HG03378 (cell line): ENCODE measurements around the gene RAMAC.
"Not testable (repeated sequence)": the region's sequence is repeated elsewhere in the genome, so short reads cannot be mapped to it uniquely, and the experiment has no call there.

Source experiments
- ATAC-seq: cut with Tn5 transposase; IDR thresholded peaks from one replicate; pipeline ENCODE4 v1.9.1; 2021; ENCODE audit warnings: mild to moderate bottlenecking, moderate library complexity; ENCODE audit not compliant: unreplicated experiment

RAMAC gene

DNA sequence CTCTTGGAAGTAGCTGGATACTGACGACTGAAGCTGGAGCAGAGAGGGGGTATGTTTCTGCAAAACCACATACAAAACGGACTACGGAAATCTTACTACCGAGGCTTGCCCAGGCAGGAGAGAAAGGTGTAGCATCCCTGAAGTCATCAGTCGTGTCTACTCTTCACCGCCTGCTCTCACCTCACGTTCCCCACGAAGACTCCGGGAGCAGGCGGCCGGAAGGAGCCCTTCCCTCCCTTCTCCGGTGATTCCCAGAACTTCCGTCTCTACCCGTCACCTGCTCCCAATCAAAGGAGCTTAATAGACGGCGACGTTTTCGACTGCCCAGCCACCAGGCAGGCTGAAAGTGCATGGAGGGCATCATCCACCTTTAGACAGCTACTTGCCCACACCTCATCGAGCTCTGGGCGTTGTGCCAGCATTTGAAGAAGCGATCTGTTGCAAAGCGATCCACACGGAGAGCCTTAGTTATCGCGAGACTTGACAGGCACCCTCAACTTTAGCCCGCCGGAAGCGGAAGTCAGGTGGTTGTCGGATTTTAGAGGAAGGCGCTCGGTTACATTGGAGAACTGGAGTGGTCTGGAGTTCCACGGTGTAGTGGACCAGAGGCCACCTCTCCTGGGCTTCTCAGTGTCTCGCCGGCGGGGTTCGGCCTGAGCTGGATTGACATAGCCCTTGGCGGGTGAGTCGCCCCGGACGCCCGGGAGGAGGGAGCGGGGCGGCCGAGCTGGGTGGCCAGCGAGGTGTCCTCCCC lies at the start of gene RAMAC:
Gene RAMAC (plus strand): TSS at position 523 of the 754 bp plus-strand sequence. CDS start 2,809 bp downstream, outside the sequence.
- peak; percentile 92 for ATAC-seq

DNA sequence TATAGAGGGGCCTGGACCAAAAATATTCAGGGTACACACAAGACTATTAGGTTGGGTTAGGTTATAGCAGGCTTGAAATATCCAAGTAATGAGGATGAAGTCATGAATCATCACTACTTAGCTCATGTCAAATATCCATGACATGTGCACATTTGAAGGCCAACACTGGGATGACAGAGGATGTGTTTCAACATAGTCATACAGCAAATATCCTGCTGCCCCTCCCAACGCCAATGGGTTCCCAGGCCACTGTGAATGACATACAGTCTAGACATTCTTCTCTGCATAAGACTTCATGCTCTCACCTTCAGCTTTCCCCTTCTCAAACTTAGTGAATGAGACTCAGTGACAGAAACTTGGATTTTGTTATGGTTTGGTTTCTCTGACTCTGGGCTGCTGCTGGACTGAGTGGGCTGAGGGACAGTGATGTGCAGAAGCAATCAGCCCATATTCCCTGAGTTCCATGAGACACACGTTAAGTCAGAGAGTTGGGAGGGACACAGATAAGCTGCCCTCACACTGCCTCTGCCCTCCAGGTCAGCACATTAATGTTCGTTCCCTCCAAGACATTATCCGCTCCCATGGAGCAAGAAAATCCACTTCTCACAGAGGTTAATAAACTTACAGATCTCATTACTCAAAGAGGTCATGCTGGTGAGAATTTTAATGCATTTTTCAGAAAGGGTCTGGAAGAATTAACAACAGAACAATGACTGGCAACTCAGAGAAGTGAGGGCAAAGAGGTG lies 48.9 kb upstream of the RAMAC start:
- no peak for ATAC-seq

DNA sequence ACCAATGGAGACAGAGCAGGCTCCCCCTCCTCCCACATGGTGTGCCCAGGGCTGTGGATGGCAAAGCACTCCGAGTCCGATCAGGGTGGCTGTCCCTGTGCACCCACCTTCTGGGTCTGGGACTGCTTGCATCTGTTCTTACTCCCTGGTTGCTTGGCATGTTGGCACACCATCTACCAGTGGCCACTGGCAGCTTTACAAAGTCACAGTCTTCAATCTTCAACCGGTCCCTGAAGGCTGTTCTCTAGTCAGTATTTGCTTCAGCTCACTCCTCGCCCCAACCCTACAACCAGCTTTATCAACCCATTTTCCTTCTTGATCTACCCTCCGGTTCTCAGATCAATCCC lies 48.3 kb upstream of the RAMAC start:
- ATAC-seq, result no peak

DNA sequence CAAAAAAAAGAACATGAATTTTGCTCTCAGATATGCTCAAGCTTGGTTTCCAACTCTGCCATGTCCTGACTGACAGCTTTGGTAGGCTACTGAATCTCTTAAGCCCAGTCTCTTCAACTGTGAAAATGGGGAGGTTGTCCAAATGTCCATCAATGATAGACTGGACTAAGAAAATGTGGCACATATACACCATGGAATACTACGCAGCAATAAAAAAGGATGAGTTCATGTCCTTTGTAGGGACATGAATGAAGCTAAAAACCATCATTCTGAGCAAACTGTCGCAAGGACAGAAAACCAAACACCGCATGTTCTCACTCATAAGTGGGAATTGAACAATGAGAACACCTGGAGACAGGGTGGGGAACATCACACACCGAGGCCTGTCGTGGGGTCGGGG lies 46.3 kb upstream of the RAMAC start:
- ATAC-seq, result not testable (repeated sequence)

DNA sequence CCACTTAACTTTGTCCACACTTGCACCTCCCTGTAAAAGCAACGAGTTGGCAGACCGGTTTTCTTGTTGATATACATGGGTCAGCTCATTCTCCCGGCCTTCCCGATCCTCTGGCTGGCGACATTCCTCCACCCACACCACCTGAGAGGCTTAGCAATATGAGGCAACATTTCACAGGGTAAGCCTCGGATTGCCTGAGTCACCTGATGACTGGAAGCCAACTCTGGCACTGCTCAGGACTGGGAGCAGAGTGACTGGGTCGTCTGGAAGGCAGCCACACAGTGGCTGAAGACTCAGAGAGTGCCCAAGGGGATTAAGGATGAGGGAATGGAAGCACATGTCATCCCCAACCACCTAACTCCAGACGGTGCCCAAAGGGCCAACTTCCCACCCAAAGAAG lies 43.3 kb upstream of the RAMAC start:
- ATAC-seq, result no peak

DNA sequence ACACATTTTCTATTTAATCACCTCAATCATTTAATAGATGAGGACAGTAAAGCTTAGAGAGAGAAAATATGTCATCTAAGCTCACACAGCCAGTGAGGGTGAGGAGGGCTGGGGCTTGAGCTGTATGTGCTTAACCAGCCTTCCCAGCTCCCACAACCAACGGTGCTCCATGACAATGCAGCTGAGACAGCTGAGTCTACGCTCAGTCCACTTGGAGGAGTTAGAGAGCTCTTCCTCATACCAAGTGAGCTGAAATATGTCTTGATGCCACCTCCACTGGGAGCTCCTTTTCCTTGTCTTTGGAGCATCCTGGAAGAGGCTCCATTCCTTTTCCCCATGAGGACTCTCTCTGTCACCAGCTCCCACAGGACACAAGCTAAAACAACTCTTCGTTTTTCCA lies 42.8 kb upstream of the RAMAC start:
- no peak for ATAC-seq

DNA sequence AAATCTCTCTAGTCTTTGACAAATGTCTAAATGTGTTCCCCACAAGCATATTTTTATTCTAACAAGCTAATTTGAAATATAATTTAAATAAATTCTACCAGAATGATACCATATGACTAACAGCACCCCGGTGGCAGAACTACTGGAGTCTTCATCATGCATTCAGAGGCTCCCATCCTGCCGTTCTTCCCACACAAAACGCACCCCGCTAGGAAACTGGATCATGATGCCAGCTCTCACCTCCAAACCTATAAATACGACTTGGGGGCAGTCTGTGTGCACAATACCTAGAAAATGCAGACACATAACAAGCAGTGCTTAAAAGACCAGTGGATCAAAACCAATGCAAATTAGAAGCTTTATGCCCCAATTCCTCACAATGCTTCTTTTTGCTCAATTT lies 42.0 kb upstream of the RAMAC start:
- no peak for ATAC-seq

DNA sequence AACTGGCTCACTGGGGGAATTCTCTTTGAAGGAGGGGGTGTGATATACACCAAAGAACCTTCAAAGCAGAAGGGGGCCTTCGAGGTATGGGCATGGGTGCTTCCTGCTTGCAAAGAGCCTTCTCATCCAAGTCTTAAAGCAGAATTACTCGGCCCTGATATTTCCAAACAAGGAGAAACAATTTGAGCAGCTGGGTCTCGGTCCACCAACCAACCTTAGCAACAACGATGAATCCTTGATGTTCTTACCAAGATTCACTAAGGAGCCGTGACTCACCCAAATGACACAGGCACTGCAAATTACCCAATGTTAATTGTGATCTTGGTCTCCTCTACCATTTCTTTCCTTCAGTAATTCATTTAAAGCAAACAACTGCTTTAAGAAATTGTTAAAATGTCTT lies 41.2 kb upstream of the RAMAC start:
- ATAC-seq, result no peak

DNA sequence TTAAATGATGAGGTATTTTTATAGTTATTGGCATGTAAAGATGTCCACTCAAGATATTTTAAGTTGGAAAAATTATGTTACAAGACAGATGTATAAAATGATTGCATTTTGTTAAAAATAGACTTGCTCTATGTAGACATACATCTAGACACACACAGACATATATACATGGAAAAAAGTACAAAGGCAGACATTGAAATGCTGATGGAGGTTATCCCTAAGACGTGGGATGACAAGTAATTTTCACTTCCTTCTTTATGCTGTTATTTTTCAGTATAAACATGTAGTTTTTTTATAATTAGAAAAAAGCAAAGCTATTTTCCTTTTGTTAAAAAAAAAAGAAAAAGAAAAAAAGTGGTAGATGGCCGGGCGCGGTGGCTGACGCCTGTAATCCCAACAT lies 40.7 kb upstream of the RAMAC start:
- ATAC-seq, result no peak

DNA sequence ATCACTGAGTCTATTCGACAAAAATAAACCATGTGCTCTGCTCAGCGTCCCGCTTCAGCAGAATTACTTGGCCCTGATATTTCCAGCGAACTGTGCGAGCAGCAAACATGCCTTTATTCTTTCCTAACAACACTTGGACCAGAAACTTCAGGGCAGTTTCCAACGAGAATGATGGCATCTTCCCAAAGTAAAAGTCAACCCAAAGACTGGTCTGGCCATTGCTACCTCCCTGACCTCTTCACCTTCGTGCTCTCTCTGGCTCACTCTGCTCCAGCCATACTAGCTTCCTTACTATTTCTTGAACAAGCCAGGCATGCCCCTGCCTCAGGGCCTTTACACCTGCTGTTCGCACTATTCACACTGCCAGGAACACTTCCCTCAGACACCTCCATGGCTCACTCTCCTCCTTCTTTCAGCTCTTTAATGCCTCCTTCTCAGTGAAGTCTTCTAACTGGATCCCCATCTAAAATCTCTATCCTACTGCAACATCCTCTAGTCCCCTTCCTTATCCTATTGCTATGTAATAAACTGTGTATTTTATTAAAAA lies 39.8 kb upstream of the RAMAC start:
- ATAC-seq, result no peak

DNA sequence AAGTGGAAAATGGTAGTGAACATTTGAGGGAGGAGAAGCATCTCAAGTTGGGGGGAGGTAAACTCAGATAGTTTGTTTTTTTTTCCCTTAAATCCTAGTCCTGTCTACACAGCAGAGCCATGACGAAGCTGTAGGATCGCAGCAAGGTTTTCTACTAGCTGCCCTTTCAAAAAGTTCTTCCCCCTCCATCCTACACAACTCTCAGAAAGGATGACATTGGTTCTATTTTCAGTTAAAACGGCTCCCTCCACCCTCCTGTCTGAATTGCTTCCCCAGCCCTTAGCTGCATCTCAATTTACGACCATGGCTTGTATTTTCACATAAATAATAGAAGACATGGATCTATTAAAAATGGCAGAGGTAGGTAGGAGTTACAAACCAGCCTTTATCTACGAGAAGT lies 35.7 kb upstream of the RAMAC start:
- ATAC-seq, result peak; percentile 16

DNA sequence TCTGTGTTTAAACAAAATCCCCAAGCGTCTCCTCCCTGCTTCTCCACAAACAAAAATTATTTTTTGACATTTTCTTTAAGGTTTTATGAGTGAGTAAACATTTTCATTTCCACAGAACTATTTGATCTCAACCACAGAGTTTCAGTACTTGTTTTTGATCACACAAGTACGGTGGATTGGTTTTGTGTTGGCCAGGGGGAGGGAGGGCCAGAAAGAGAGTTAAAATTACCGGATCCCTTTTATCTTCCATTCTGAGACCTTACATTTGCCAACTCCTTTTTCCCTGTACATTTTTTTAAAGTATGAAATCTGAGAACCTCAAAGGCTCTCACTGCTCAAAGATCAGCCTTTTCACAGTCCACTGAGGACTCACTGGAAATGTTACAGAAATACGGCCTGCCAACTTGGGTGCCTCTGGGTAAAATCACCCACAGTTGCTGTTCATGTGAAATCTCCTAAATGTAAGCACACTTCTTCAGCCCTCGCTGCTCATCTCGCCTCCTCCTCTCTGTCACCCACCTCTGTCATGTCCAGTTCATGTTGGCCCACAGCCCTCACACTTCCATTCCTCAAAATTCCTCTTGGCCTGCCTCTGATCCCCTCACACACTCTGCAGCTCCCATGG lies 35.2 kb upstream of the RAMAC start:
- ATAC-seq, result peak; percentile 60

DNA sequence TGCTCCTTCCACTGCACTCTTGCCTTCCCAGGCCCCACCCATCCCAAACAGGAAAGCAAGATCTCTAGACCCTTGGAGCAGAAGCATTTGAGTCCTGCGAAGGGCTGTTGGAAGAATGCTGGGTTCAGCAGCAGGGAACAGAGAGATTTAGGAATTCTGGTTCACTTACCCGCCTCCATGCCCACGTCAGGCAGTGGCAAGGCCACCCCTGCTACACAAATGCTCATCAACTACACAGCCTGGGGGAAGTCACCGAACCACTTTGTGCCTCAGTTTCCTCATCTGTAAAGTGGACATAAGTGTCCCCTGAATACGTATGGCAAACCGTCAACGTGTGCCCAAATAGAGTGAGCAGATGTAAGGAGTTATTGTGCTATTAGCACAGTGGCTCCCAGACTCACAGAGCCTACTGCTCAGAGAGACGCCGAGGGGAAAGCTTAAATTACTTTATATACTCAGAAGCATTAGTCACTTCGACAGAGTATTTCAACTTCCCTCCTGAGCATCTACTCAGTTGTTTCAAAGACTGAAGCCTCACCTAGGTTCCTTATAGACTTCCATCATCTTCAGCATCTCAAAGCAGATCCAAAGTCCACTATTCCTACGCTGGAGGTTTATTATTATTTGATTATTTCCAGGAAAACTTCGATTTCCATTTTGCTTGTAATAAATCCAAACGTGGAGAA lies 34.4 kb upstream of the RAMAC start:
- ATAC-seq, result no peak

DNA sequence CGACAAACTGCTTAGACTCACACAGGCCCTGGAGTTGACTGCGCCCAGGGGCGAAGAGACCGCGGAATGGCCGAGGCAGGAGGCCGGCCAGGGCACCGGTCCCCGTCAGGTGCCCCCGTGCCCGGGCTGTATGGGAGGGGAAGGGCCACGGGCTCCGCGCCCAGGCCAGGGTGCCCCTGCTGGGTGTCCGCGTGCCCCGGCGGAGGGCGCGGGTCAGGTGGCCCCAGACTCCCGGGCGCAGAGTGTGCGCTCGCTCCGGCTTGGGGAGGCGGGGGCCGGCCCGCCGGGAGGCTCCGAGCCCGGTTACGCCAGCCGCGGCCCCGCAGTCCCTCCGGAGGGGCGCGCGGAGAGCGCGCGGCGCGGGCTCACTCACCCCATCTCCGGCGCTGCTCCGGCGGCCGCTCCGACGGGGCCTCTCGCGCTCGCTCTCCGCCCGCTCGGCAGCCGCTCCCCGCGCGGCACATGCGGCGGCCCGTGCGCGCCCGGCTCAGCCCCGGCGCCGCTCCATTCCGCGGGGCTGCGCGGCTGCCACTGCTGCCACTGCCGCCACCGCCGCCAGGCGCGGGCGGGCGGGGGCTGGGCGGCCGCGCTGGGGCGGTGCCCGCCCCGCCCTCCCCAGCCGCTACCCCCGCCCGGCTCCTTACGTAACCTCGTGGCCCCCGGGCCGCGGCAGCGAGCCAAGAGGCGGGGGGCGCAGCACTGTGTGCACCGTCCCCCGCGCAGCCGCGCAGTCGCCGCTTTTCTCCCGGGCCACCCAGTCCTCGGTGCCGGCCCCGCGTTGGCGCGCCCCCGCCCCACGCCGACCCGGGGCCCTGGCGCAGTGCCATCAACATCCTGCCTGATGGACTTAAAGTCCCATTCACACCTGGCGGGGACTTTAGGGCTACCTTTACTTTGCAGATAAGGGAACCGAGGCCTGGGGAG lies 33.6 kb upstream of the RAMAC start, which contains the start of gene HOMER2:
Gene HOMER2 (minus strand): TSS at position 563 of the 924 bp plus-strand sequence. CDS start 185 bp downstream, at position 378.
- no peak for ATAC-seq

DNA sequence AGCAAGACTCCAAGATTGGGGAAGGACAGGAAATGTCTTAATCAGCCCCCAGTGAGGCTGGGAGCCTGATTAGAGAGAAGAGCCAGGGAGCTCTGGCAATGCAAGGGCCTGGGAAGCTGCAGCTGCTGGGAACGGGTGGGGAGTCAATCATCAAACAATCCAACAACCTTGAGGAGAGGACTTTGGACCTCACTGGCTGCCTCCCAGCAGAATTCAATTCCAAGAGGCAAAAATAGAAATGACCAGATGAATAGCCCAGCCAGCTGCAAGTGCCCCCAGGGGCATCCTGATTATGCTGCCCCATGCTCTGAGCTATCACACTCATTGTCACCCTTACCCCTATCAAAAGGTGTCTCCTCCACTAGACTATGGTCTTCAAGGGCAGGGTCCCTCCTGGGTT lies 27.4 kb upstream of the RAMAC start:
- ATAC-seq, result no peak

DNA sequence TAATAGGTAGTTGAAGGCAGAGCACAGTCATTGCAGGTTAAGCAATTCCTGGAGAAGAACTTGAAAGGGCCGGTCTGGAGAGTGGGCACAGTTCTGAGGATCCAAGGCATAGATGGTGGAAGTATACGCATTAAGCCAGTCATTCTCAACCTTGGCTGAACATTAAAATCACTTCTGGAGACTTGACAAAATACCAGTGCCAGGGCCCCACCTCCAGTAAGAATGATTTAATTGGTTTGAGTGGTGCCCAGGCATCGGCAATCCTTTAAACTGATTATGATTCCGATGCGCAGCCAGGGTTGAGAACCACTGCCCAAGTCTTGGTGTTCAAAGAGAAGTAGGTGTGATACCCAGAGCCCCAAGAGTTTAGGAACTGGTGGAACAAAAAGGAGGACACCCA lies 26.6 kb upstream of the RAMAC start:
- ATAC-seq, result no peak

DNA sequence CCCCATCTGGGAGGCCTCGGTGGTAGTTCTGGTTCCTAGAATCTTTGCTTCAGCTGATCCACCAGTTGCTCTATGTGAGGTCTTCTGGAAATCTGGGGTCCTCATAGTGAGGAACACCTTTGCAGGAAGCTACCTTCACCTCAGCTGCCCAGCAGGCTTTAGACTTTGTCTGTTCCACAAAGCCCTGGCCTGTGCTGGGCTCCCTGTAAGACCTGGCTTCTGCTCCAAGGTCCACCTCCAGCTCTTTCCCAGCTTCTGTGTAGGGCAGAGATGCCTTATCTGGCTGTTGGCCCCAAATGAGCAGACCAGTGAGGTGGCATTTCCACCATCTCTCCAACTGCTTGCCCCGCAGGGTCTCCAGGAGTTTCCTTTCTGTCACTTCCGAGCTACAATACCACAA lies 25.2 kb upstream of the RAMAC start:
- ATAC-seq, result no peak

DNA sequence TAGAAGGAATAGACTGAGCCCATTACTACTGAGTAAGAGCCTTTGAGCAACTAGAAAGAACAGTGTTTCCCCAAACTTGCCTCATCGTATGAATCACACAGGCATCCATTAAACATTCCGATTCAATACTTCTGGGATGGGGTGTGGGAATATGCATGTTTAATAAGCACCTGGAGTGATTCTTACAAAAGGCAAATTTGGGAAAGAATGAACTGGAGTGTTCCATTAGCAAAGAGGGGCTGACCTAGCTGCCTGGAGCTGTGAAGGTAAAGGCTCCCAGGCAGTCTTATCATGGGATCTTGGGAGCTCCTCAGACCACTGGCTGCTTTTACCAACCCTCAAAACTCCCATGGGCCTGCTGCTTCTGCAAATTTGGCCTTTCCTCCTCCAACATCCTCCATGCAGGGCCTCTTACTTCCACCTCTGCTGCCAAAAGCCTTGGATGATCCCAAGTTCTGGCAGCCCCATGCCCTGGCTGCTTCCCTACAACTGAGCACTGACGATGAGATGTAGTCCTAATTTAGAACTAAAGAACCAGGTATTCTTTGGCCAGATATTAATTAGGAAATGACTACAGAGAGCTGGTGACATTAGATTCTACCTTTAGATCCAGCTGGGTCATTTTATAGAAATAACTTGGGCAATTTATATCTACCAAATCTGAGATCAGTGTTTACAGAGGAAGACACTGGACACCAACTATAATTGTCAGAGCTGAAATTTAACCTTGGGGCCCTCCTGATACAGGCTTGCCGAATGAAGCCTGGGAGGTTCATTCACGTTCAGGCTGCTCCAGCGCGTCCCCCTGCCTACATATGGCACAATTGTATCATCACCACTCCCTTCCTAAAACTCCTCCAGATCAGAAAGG lies 22.3 kb upstream of the RAMAC start:
- ATAC-seq, result no peak

DNA sequence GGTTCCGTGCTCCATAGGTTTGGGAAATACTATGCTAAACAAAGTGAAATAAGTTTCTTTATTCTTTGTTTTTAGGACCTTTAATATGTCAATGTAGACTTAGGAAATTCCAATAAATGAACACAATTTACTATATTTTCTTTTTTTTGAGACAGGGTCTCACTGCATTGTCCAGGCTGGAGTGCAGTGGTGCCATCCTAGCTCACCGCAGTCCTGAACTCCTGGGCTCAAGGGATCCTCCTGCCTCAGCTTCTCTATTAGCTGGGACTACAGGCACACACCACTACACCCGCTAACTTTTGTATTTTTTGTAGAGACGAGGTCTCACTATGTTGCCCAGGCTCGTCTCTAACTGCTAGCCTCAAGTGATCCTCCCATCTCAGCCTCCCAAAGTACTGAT lies 21.1 kb upstream of the RAMAC start:
- no peak for ATAC-seq
